ENCODE measurements around the gene CERS1.

Gene CERS1

GRCh38 chr19:18895824-18896341 is at the start of gene CERS1:
CERS1 (minus strand) TSS chr19:18896158; CDS start chr19:18896072, 86 bp downstream.
- Histone ChIP-seq H3K27me3 (ENCODE audit: insufficient read depth, low read depth) (peaks cover 46% of the 10 kb centered on the region; the same call in 1 of the 2 replicates), H3K4me3 (IDR thresholded peaks at IDR 0.05; ENCODE audit: insufficient read depth, low read depth, low read length) (no peak within 1 kb of the TSS), H3K9ac (no peak within 1 kb of the TSS), H3K36me3 (ENCODE audit: insufficient read depth) (no peaks in the 10 kb centered on the region), H3K27ac (no peak within 1 kb of the TSS), H3K79me2 (ENCODE audit: insufficient read depth, low read depth) (no peaks in the 10 kb centered on the region), H3K4me1 (ENCODE audit: low read depth, poor library complexity, severe bottlenecking) (no peaks in the 10 kb centered on the region), H3K4me2 (no peak within 1 kb of the TSS; the same call in 1 of the 2 replicates), H4K20me1 (ENCODE audit: insufficient read depth) (no peaks in the 10 kb centered on the region), H2AFZ (ENCODE audit: low read depth) (no peak within 1 kb of the TSS)
- TF ChIP-seq CTCF (conservative IDR thresholded peaks at IDR 0.05; ENCODE audit: low read depth, low read length) = no peak

DNA sequence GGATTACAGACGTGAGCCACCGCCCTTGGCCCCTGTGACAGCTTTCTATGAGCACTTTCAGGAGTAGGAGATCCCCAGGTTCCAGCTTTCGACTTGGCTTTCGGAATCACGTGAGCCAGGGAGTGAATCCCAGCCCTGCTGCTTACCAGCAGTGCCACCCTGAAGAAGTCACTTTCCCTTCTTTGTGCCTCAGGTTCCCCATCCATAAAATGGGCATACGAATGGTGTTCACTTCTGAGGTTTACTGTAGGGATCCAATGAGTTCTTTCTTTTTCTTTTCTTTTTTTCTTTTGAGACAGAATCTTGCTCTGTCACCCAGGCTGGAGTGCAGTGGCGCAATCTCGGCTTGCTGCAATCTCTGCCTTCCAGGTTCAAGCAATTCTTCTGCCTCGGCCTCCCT is 49.3 kb upstream of the CERS1 start:
- H3K4me2 ChIP-seq = no peak overlapping the region
- H3K27ac ChIP-seq = no peak overlapping the region
- no peak overlapping the region for H2AFZ ChIP-seq (ENCODE audit: low read depth)
- H3K9ac ChIP-seq = no peak overlapping the region
- no peak overlapping the region for H3K4me3 ChIP-seq (IDR thresholded peaks at IDR 0.05; ENCODE audit: insufficient read depth, low read depth, low read length)
- TF ChIP-seq CTCF (conservative IDR thresholded peaks at IDR 0.05; ENCODE audit: low read depth, low read length) = no peak
- no peaks in the 10 kb centered on the region for H3K79me2 ChIP-seq (ENCODE audit: insufficient read depth, low read depth)
- no peaks in the 10 kb centered on the region for H3K27me3 ChIP-seq (ENCODE audit: insufficient read depth, low read depth)
- H4K20me1 ChIP-seq (ENCODE audit: insufficient read depth) = no peaks in the 10 kb centered on the region
- peaks cover 40% of the 10 kb centered on the region for H3K4me1 ChIP-seq (ENCODE audit: low read depth, poor library complexity, severe bottlenecking)
- no peaks in the 10 kb centered on the region for H3K36me3 ChIP-seq (ENCODE audit: insufficient read depth)

DNA sequence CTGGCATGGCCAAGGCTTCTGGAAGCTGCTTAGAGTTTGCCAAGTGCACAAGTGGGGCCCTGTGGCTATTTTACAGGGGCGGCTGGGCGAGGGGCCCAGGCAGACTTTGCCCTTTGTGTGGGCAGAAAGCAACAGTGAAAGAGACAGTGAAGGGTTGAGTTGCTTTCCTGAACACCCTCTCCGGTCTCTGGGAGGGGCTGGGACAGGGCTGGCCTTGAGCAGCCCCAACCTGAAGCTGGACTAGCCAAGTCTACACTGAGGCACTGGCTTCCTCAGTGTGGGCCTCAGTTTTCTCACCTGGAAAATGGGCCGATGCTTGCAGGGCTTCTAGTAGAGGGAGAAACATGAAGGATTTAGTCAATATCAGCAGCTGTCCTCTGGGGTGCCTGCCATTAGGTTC is 47.5 kb upstream of the CERS1 start:
- Histone ChIP-seq H2AFZ (ENCODE audit: low read depth) (no peak overlapping the region), H3K27me3 (ENCODE audit: insufficient read depth, low read depth) (no peaks in the 10 kb centered on the region), H3K27ac (no peak overlapping the region), H3K9ac (no peak overlapping the region), H3K4me2 (no peak overlapping the region), H3K4me3 (IDR thresholded peaks at IDR 0.05; ENCODE audit: insufficient read depth, low read depth, low read length) (no peak overlapping the region), H3K36me3 (ENCODE audit: insufficient read depth) (no peaks in the 10 kb centered on the region), H3K79me2 (ENCODE audit: insufficient read depth, low read depth) (no peaks in the 10 kb centered on the region), H3K4me1 (ENCODE audit: low read depth, poor library complexity, severe bottlenecking) (peaks cover 32% of the 10 kb centered on the region), H4K20me1 (ENCODE audit: insufficient read depth) (no peaks in the 10 kb centered on the region)
- TF ChIP-seq CTCF (conservative IDR thresholded peaks at IDR 0.05; ENCODE audit: low read depth, low read length) = no peak

DNA sequence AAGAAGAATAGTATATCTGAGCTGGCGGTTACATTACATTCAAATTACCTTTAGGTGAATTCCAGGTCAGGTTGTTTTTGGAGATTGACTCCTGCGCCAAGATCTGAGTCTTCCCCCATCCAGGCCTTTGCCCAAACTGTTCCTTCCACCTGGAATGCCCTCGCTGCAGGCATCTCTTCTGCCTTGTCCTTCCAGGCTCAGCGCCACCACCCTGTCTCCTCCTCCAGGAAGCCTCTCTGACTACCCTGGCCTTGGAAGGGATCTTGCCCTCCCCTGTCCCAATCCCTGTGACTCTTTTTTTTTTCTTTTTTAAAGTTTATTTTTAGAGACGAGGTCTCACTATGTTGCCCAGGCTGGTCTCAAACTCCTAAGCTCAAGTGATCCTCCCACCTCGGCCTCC is 46.7 kb upstream of the CERS1 start:
- no peak overlapping the region for H3K4me3 ChIP-seq (IDR thresholded peaks at IDR 0.05; ENCODE audit: insufficient read depth, low read depth, low read length)
- H3K79me2 ChIP-seq (ENCODE audit: insufficient read depth, low read depth) = no peaks in the 10 kb centered on the region
- H3K4me1 ChIP-seq (ENCODE audit: low read depth, poor library complexity, severe bottlenecking) = peaks cover 26% of the 10 kb centered on the region
- no peak overlapping the region for H2AFZ ChIP-seq (ENCODE audit: low read depth)
- TF ChIP-seq CTCF (conservative IDR thresholded peaks at IDR 0.05; ENCODE audit: low read depth, low read length) = no peak
- no peak overlapping the region for H3K9ac ChIP-seq
- no peaks in the 10 kb centered on the region for H3K27me3 ChIP-seq (ENCODE audit: insufficient read depth, low read depth)
- H3K4me2 ChIP-seq = no peak overlapping the region
- no peaks in the 10 kb centered on the region for H3K36me3 ChIP-seq (ENCODE audit: insufficient read depth)
- H3K27ac ChIP-seq = no peak overlapping the region
- no peaks in the 10 kb centered on the region for H4K20me1 ChIP-seq (ENCODE audit: insufficient read depth)

All from KMS-11 (cell line).